Activated T-cell treated with anti-CD3 and anti-CD28 coated beads, Interleukin-2, amount 50 U/mL, for 4 hours (primary cell): Measurements from ENCODE around the gene XRCC3. TPM values are rescaled to one million over a fixed set of nuclear protein-coding genes. Genes with fewer than 3 reads are reported as not detected.

Experiments
- ATAC-seq, 2 donors: fragments of 200-7000 bp; cut with Tn5 transposase; one replicate each; pipeline ENCODE4 v1.10.0; 2021
- DNase-seq: peaks from one replicate; pipeline ENCODE4 v3.0.0-alpha.2; 2020
- H3K27me3 Mint-ChIP-seq: one replicate; pipeline ENCODE4 v1.8.0; 2021; ENCODE audit warnings: low read depth, mixed read lengths
- H3K36me3 Mint-ChIP-seq: one replicate; pipeline ENCODE4 v1.8.0; 2022; ENCODE audit warnings: mixed read lengths; ENCODE audit not compliant: insufficient read depth
- H3K4me1 Mint-ChIP-seq: one replicate; pipeline ENCODE4 v1.8.0; 2021; ENCODE audit warnings: low read depth, mixed read lengths
- H3K4me3 Mint-ChIP-seq: one replicate; pipeline ENCODE4 v1.8.0; 2021; ENCODE audit warnings: mild to moderate bottlenecking, moderate library complexity, mixed read lengths
- H3K9me3 Mint-ChIP-seq: one replicate; pipeline ENCODE4 v1.8.0; 2021; ENCODE audit warnings: mixed read lengths
- total RNA-seq, 3 donors: library from RNA; stranded (reverse); gene quantifications; one replicate each; pipeline ENCODE4 v1.2.1, GENCODE V29; 2021

XRCC3 gene
- total RNA-seq, 3 donors from 2014 or later: 60.6 to 74.0 (median 69.5) TPM

GRCh38 chr14:103734081-103734888 lies 19.0 kb upstream of the XRCC3 start:
- ATAC-seq: no peak
- no peaks in the 10 kb centered on the region for H3K4me1 Mint-ChIP-seq
- H3K4me3 Mint-ChIP-seq: no peak overlapping the region
- DNase-seq: no peak
- H3K9me3 Mint-ChIP-seq: no peaks in the 10 kb centered on the region
- H3K36me3 Mint-ChIP-seq: peaks cover 4% of the 10 kb centered on the region
- H3K27me3 Mint-ChIP-seq: no peaks in the 10 kb centered on the region

- DNase-seq (no peak), ATAC-seq (no peak)
- H3K36me3 Mint-ChIP-seq: peaks cover 10% of the 10 kb centered on the region
- H3K4me1 Mint-ChIP-seq: no peaks in the 10 kb centered on the region
- H3K9me3 Mint-ChIP-seq: no peaks in the 10 kb centered on the region
- no peak overlapping the region for H3K4me3 Mint-ChIP-seq
- no peaks in the 10 kb centered on the region for H3K27me3 Mint-ChIP-seq
These were observed 18.4 kb upstream of the XRCC3 start for GRCh38 chr14:103733651-103734050.

GRCh38 chr14:103732868-103733620 lies 17.8 kb upstream of the XRCC3 start:
- no peak overlapping the region for H3K4me3 Mint-ChIP-seq
- H3K4me1 Mint-ChIP-seq: no peaks in the 10 kb centered on the region
- no peaks in the 10 kb centered on the region for H3K9me3 Mint-ChIP-seq
- H3K27me3 Mint-ChIP-seq: no peaks in the 10 kb centered on the region
- peaks cover 13% of the 10 kb centered on the region for H3K36me3 Mint-ChIP-seq
- DNase-seq (no peak), ATAC-seq (no peak)

- no peaks in the 10 kb centered on the region for H3K9me3 Mint-ChIP-seq
- H3K36me3 Mint-ChIP-seq: peaks cover 13% of the 10 kb centered on the region
- H3K4me3 Mint-ChIP-seq: no peak overlapping the region
- ATAC-seq: no peak
- no peak for DNase-seq
- no peaks in the 10 kb centered on the region for H3K27me3 Mint-ChIP-seq
- H3K4me1 Mint-ChIP-seq: no peaks in the 10 kb centered on the region
These were observed 16.9 kb upstream of the XRCC3 start for GRCh38 chr14:103731916-103732867.

- no peaks in the 10 kb centered on the region for H3K9me3 Mint-ChIP-seq
- H3K4me3 Mint-ChIP-seq: no peak overlapping the region
- no peaks in the 10 kb centered on the region for H3K27me3 Mint-ChIP-seq
- peaks cover 13% of the 10 kb centered on the region for H3K36me3 Mint-ChIP-seq
- DNase-seq (no peak), ATAC-seq (no peak)
- no peaks in the 10 kb centered on the region for H3K4me1 Mint-ChIP-seq
These were observed 16.2 kb upstream of the XRCC3 start for GRCh38 chr14:103731481-103731880.

DNA sequence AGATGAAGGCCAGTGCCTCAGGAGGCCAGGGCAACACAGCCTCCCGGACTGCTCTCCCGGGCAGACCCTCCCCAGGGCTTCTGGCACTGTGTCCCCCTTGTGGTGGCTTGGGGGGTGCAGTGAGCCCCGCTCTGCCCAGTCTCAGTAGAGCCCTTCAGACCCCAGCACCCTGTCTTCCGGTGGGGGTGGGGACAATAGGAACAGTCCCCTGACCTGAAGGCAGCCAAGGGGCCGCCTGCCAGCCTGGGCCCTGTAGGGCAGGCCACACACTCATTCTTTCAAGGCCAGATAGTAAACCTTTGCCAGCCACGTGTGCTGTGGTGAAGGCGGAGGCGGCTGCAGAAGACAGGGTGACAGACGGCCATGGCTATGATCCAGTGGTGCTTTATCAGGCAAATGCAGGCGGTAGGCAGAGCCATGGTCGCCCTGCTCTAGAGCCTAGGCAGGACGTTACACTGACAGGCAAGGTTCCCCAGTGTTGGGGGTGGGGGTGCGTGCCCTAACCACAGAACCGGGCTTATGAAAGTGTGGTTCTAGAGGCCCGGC lies 15.3 kb upstream of the XRCC3 start:
- Mint-ChIP-seq H3K4me1 (no peaks in the 10 kb centered on the region), H3K9me3 (no peaks in the 10 kb centered on the region), H3K36me3 (peaks cover 13% of the 10 kb centered on the region), H3K4me3 (no peak overlapping the region), H3K27me3 (no peaks in the 10 kb centered on the region)
- DNase-seq: no peak
- ATAC-seq: no peak

- peaks cover 13% of the 10 kb centered on the region for H3K36me3 Mint-ChIP-seq
- no peaks in the 10 kb centered on the region for H3K27me3 Mint-ChIP-seq
- no peaks in the 10 kb centered on the region for H3K9me3 Mint-ChIP-seq
- H3K4me3 Mint-ChIP-seq: no peak overlapping the region
- DNase-seq (no peak), ATAC-seq (no peak)
- H3K4me1 Mint-ChIP-seq: no peaks in the 10 kb centered on the region
These were observed 14.5 kb upstream of the XRCC3 start for GRCh38 chr14:103729496-103730448.

GRCh38 chr14:103728721-103729120 lies 13.5 kb upstream of the XRCC3 start:
- Mint-ChIP-seq H3K4me1 (no peaks in the 10 kb centered on the region), H3K36me3 (peaks cover 13% of the 10 kb centered on the region), H3K27me3 (no peaks in the 10 kb centered on the region), H3K4me3 (no peak overlapping the region), H3K9me3 (no peaks in the 10 kb centered on the region)
- no peak for DNase-seq
- ATAC-seq: no peak

DNA sequence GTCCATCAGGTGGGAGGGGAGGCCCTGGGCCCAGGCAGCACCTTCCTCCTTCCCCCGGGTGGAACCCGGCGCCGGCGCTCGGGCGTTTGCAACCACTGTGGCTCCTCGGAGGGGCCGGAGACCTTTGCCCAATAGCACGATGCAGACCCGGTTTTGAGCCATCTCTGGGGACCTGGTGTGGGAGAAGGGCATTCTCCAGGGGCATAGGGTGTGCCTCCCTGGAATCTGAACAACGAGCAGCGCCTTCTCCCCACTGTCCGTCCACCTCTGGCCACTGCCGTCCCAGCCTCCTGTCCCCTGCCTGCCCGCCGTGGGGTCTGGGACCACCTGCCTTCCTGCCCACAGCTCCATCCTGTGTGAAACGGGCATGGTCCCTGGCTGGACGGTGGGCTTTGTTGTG lies 12.9 kb upstream of the XRCC3 start:
- H3K4me3 Mint-ChIP-seq: no peak overlapping the region
- H3K4me1 Mint-ChIP-seq: no peaks in the 10 kb centered on the region
- peaks cover 13% of the 10 kb centered on the region for H3K36me3 Mint-ChIP-seq
- DNase-seq: no peak
- no peaks in the 10 kb centered on the region for H3K9me3 Mint-ChIP-seq
- H3K27me3 Mint-ChIP-seq: no peaks in the 10 kb centered on the region
- no peak for ATAC-seq

GRCh38 chr14:103727313-103727980 lies 12.2 kb upstream of the XRCC3 start:
- no peaks in the 10 kb centered on the region for H3K9me3 Mint-ChIP-seq
- peaks cover 9% of the 10 kb centered on the region for H3K36me3 Mint-ChIP-seq
- H3K27me3 Mint-ChIP-seq: no peaks in the 10 kb centered on the region
- no peak overlapping the region for H3K4me3 Mint-ChIP-seq
- H3K4me1 Mint-ChIP-seq: peaks cover 1% of the 10 kb centered on the region
- ATAC-seq: no peak
- DNase-seq: no peak

DNA sequence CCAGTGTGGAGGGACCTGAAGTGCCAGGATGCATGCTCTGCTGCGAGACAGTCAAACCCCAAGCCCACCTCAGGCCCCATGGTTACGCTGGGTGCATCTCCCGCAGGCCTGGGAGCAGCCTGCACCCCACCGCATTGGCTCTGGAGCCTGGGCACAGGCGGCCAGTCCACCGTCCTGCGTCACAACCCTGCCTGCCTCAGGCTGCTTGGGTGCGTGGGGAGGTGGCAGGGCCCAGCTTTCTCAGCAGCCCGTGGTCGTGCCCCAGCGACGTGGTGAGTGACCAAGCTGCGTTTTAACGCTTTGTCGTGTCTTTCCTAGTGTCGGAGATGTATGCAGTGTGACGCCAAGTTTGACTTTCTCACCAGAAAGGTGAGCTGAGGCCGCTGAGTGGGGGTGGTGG lies 11.2 kb upstream of the XRCC3 start:
- DNase-seq (no peak), ATAC-seq (no peak)
- H3K4me1 Mint-ChIP-seq: peaks cover 6% of the 10 kb centered on the region
- H3K27me3 Mint-ChIP-seq: no peaks in the 10 kb centered on the region
- H3K4me3 Mint-ChIP-seq: no peak overlapping the region
- no peaks in the 10 kb centered on the region for H3K9me3 Mint-ChIP-seq
- peaks cover 9% of the 10 kb centered on the region for H3K36me3 Mint-ChIP-seq

GRCh38 chr14:103725739-103726395 lies 10.6 kb upstream of the XRCC3 start:
- H3K9me3 Mint-ChIP-seq: no peaks in the 10 kb centered on the region
- H3K4me1 Mint-ChIP-seq: peaks cover 7% of the 10 kb centered on the region
- no peak overlapping the region for H3K4me3 Mint-ChIP-seq
- DNase-seq (no peak), ATAC-seq (no peak)
- H3K36me3 Mint-ChIP-seq: peaks cover 9% of the 10 kb centered on the region
- no peaks in the 10 kb centered on the region for H3K27me3 Mint-ChIP-seq
